Measurements from ENCODE around the gene HOPX.
"Not testable (repeated sequence)": the region's sequence is repeated elsewhere in the genome, so short reads cannot be mapped to it uniquely, and the experiment has no call there.

The HOPX gene

DNA sequence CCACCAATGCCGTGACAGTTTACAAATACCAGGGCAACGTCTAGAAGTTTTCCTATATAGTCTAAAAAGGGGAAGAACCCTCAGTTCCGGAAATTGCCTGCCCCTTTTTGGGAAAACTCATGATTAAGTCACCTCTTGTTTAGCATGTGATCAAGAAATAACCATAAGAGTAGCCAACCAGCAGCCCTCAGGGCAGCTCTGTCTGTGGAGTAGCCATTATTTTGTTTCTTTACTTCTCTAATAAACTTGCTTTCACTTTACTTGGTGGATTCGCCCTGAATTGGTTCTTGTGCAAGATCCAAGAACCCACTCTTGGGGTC, 20.0 kb upstream of the HOPX start:
- H3K4me3 ChIP-seq (ENCODE audit: low read depth, low read length), result no peak overlapping the region
- in situ Hi-C loops (cut with HindIII; ENCODE audit: low sequenced_read_pairs), result no loop called here
- TF ChIP-seq, protein P1, sequence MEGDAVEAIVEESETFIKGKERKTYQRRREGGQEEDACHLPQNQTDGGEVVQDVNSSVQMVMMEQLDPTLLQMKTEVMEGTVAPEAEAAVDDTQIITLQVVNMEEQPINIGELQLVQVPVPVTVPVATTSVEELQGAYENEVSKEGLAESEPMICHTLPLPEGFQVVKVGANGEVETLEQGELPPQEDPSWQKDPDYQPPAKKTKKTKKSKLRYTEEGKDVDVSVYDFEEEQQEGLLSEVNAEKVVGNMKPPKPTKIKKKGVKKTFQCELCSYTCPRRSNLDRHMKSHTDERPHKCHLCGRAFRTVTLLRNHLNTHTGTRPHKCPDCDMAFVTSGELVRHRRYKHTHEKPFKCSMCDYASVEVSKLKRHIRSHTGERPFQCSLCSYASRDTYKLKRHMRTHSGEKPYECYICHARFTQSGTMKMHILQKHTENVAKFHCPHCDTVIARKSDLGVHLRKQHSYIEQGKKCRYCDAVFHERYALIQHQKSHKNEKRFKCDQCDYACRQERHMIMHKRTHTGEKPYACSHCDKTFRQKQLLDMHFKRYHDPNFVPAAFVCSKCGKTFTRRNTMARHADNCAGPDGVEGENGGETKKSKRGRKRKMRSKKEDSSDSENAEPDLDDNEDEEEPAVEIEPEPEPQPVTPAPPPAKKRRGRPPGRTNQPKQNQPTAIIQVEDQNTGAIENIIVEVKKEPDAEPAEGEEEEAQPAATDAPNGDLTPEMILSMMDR (IDR thresholded peaks at IDR 0.05; ENCODE audit: low read depth, low read length, missing control alignments), result no peak
- no peak for DNase-seq (ENCODE audit: low read depth)

- DNase-seq (ENCODE audit: low read depth), result no peak
- H3K4me3 ChIP-seq (ENCODE audit: low read depth, low read length), result no peak overlapping the region
- in situ Hi-C loops (cut with HindIII; ENCODE audit: low sequenced_read_pairs), result no loop called here
- TF ChIP-seq, protein P1 (IDR thresholded peaks at IDR 0.05; ENCODE audit: low read depth, low read length, missing control alignments), result no peak
These were observed 18.5 kb upstream of the HOPX start for GRCh38 chr4:56699537-56700105.

GRCh38 chr4:56698329-56698728, 17.2 kb upstream of the HOPX start:
- TF ChIP-seq, protein P1 (IDR thresholded peaks at IDR 0.05; ENCODE audit: low read depth, low read length, missing control alignments), result no peak
- in situ Hi-C loops (cut with HindIII; ENCODE audit: low sequenced_read_pairs), result no loop called here
- H3K4me3 ChIP-seq (ENCODE audit: low read depth, low read length), result no peak overlapping the region
- no peak for DNase-seq (ENCODE audit: low read depth)

- in situ Hi-C loops (cut with HindIII; ENCODE audit: low sequenced_read_pairs), result no loop called here
- TF ChIP-seq, protein P1 (IDR thresholded peaks at IDR 0.05; ENCODE audit: low read depth, low read length, missing control alignments), result no peak
- H3K4me3 ChIP-seq (ENCODE audit: low read depth, low read length), result no peak overlapping the region
- no peak for DNase-seq (ENCODE audit: low read depth)
These were observed 15.0 kb upstream of the HOPX start for GRCh38 chr4:56696056-56696455.

DNA sequence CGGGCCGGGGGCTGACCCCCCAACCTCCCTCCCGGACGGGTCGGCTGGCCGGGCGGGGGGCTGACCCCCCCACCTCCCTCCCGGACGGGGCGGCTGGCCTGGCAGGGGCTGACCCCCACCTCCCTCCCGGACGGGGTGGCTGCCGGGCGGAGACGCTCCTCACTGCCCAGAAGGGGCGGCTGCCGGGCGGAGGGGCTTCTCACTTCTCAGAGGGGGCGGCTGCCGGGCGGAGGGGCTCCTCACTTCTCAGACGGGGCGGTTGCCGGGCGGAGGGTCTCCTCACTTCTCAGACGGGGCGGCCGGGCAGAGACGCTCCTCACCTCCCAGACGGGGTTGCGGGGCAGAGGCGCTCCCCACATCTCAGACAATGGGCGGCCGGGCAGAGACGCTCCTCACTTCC, 12.4 kb upstream of the HOPX start:
- not testable (repeated sequence) for DNase-seq (ENCODE audit: low read depth); H3K4me3 ChIP-seq (ENCODE audit: low read depth, low read length)
- in situ Hi-C loops (cut with HindIII; ENCODE audit: low sequenced_read_pairs), result loop anchor here (5.0 kb wide), 1 partner anchor 56 kb away; no protein-coding TSS in a partner anchor

GRCh38 chr4:56692576-56692975, 11.5 kb upstream of the HOPX start:
- H3K4me3 ChIP-seq (ENCODE audit: low read depth, low read length), result no peak overlapping the region
- no peak for DNase-seq (ENCODE audit: low read depth)
- in situ Hi-C loops (cut with HindIII; ENCODE audit: low sequenced_read_pairs), result loop anchor here (5.0 kb wide), 1 partner anchor 55 kb away; no protein-coding TSS in a partner anchor
- TF ChIP-seq, protein P1 (IDR thresholded peaks at IDR 0.05; ENCODE audit: low read depth, low read length, missing control alignments), result no peak

DNA sequence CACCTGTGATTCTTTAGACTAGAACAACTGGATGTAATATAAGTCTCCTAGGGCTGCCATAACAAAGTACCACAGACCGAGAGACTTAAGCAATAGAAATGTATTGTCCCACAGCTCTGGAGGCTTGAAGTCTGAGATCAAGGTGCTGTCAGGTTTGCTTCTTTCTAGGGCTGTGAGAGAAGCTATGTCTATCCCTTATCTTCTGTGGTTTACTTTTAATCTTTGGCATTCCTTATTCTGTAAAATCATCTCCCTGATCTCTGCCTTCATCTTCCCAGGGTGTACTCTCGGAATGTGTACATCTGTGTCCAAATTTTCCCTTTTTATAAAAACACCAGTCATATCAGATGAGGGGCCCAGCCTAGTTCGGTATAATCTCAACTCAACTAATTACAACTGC, 10.3 kb upstream of the HOPX start:
- in situ Hi-C loops (cut with HindIII; ENCODE audit: low sequenced_read_pairs), result loop anchor here (5.0 kb wide), 1 partner anchor 54 kb away; no protein-coding TSS in a partner anchor

More for the DNA sequence above, 10.3 kb upstream of the HOPX start:
- no peak overlapping the region for H3K4me3 ChIP-seq (ENCODE audit: low read depth, low read length)
- TF ChIP-seq, protein P1 (IDR thresholded peaks at IDR 0.05; ENCODE audit: low read depth, low read length, missing control alignments), result no peak
- no peak for DNase-seq (ENCODE audit: low read depth)

Measured in astrocyte of the cerebellum (primary cell).